Measurements from ENCODE around the gene ZSCAN31.
"Not testable (repeated sequence)": the region's sequence is repeated elsewhere in the genome, so short reads cannot be mapped to it uniquely, and the experiment has no call there.

ZSCAN31 gene

DNA sequence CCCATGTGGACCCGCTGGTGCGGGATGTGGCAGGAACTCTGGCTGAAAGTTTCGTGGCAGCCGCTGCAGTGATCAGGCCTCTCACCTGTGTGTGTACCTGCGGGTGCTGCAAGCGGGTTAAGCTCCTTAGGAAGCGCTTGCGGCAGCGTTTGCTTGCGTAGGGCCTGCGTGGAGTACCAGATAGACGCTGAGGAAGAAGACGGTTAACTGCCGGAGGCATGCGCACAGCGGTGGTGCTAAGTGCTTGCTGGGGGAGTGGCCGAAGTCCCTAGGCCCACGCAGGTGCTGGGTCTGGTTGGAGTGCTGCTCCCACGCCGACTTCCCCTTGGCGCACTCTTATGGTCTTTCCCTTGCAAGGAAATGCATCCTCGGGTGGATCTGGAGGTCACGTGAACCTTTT is 23.0 kb downstream of the ZSCAN31 start:
- no peak for DNase-seq

- DNase-seq, result no peak
Observed at GRCh38 chr6:28311139-28311823, 24.7 kb downstream of the ZSCAN31 start.

GRCh38 chr6:28306363-28306762 is 29.6 kb downstream of the ZSCAN31 start:
- DNase-seq, result not testable (repeated sequence)

GRCh38 chr6:28303570-28303969 is 32.4 kb downstream of the ZSCAN31 start:
- DNase-seq, result no peak

GRCh38 chr6:28296520-28297060 is 39.4 kb downstream of the ZSCAN31 start:
- no peak for DNase-seq

DNA sequence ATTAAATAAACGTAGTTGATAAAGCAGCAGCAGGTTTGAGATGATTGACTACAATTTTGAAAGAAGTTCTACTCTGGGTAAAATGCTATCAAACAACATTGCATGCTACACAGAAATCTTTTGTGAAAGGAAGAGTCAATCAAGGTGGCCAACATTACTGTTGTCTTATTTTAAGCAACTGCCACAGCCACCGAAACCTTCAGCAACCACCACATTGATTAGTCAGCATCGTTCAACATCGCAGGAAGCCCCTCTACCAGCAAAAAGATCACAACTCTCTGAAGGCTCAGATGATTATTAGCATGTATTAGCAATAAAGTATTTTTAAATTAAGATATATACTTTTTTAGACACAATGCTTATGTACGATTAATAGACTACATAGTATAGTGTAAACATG is 40.6 kb downstream of the ZSCAN31 start:
- no peak for DNase-seq

DNA sequence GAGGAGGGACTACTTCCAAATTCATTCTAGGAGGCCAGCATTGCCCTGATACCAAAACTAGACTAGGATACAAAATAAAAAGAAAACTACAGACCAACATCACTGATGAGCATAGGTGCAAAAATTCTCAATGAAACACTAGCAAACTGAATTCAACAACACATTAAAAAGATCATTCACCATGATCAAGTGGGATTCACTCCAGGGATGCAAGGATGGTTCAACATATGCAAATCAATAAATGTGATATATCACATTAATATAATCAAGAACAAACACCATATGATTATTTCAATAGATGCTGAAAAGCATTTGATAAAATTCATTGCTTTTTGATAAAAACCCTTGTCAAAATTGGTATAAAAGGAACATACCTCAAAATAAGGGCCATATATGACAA is 44.4 kb downstream of the ZSCAN31 start:
- DNase-seq, result no peak

DNA sequence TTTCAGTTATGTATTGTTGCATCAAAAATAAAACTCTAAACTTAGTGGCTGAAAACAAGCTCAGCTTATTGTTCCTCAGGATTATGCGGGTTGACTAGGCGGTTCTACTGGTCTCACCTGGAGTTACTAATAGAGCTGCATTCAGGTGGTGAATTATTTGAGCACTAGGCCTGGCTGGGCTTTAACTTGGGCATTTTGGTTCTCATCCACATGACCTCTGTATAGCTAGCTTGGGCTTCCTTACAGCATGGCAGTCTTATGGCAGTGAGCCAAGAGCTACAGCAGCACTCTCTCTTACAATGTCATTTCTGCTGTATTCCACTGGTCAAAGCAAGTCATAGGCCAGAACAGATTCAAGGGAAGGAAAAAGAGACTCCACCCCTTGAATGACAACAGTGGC is 53.0 kb downstream of the ZSCAN31 start:
- DNase-seq, result no peak

- peak; percentile 53 for DNase-seq
Observed at GRCh38 chr6:28281288-28282064, 54.5 kb downstream of the ZSCAN31 start, which contains the start of gene PGBD1. PGBD1 (plus strand) TSS chr6:28281572; CDS start chr6:28283814, 2,242 bp downstream.

- DNase-seq, result no peak
Observed at GRCh38 chr6:28280595-28281287, 55.2 kb downstream of the ZSCAN31 start.

- DNase-seq, result no peak
Observed at GRCh38 chr6:28277746-28278145, 58.2 kb downstream of the ZSCAN31 start.

DNA sequence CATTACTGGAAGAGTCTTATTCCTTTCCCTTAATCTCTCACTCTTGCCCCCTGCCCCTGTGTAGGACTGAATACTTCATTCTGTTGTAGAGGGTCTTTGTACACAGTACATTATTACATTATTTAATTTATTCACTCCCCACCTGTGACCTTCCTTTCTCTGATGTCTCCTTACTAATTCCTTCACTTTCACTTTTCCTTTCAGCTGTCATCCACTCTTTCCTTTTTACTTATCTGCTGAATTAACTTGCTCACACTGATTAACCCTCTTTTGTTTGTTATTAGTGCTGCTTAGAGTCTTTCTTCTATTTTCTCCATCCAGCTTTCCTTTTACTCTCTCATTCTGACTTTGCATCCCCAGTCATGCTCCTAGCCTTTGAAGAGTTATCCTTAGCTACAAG is 61.1 kb downstream of the ZSCAN31 start:
- no peak for DNase-seq
